ENCODE data around the gene SPEG.

- TF ChIP-seq CTCF (conservative IDR thresholded peaks at IDR 0.05; ENCODE audit: low read depth in 2 of 2) (no peak), EZH2 (IDR thresholded peaks at IDR 0.05; ENCODE audit: low read depth, unreplicated experiment) (no peak), POLR2AphosphoS5 (IDR thresholded peaks at IDR 0.05; ENCODE audit: low read depth) (peak; percentile 61), EZH2phosphoT487 (IDR thresholded peaks at IDR 0.05; ENCODE audit: unreplicated experiment) (no peak), JUNB (IDR thresholded peaks at IDR 0.05; ENCODE audit: unreplicated experiment) (no peak), CREB1 (CRISPR knock-in tag; IDR thresholded peaks at IDR 0.05; ENCODE audit: low read depth) (no peak), REST (IDR thresholded peaks at IDR 0.05; ENCODE audit: unreplicated experiment) (no peak), ZNF331 (CRISPR knock-in tag; IDR thresholded peaks at IDR 0.05; ENCODE audit: low read depth) (no peak), ETS1 (IDR thresholded peaks at IDR 0.05) (no peak), ZNF114 (CRISPR knock-in tag; IDR thresholded peaks at IDR 0.05) (no peak), ZNF462 (CRISPR knock-in tag; IDR thresholded peaks at IDR 0.05) (no peak), NANOG (IDR thresholded peaks at IDR 0.05; ENCODE audit: borderline replicate concordance) (no peak), STAT1 (IDR thresholded peaks at IDR 0.05; ENCODE audit: unreplicated experiment) (peak; percentile 99)
Observed at GRCh38 chr2:219387306-219388120, 47.1 kb upstream of the SPEG start, which contains the start of gene DNPEP.

Data from GM23338 (cell line).